H9 (cell line): ENCODE results near the gene HSD17B12. TPM values are rescaled to one million over a fixed set of nuclear protein-coding genes. Genes with fewer than 3 reads are reported as not detected.

ENCODE experiments used
- DNase-seq: peaks from one replicate; pipeline ENCODE4 v3.0.0-alpha.2; 2017
- H2AFZ ChIP-seq: one replicate; pipeline ENCODE4 v1.6.1; 2013; ENCODE audit warnings: mild to moderate bottlenecking, low read length, control low read depth, moderate library complexity
- H2AK5ac ChIP-seq: 2 replicates; pipeline ENCODE4 v1.6.1; 2013; ENCODE audit warnings: low read length, control low read depth, mixed read lengths; ENCODE audit not compliant: insufficient read length
- H2BK120ac ChIP-seq: one replicate; pipeline ENCODE4 v1.6.1; 2013; ENCODE audit warnings: low read depth, mild to moderate bottlenecking, low read length, control low read depth, inconsistent platforms; ENCODE audit not compliant: poor library complexity, severe bottlenecking
- H2BK12ac ChIP-seq: 2 replicates; pipeline ENCODE4 v1.6.1; 2013; ENCODE audit warnings: low read length, control low read depth, mixed read lengths, low read depth; ENCODE audit not compliant: insufficient read length
- H2BK15ac ChIP-seq: 2 replicates; pipeline ENCODE4 v1.6.1; 2013; ENCODE audit warnings: low read depth, low read length, control low read depth
- H2BK20ac ChIP-seq: one replicate; pipeline ENCODE4 v1.6.1; 2013; ENCODE audit warnings: low read depth, mild to moderate bottlenecking, low read length, control low read depth, inconsistent platforms; ENCODE audit not compliant: poor library complexity, severe bottlenecking
- H2BK5ac ChIP-seq: 2 replicates; pipeline ENCODE4 v1.6.1; 2013; ENCODE audit warnings: low read length, control low read depth, mixed read lengths; ENCODE audit not compliant: insufficient read length
- H3K14ac ChIP-seq: 2 replicates; pipeline ENCODE4 v1.6.1; 2013; ENCODE audit warnings: low read length, control low read depth; ENCODE audit not compliant: insufficient read depth
- H3K18ac ChIP-seq: 2 replicates; pipeline ENCODE4 v1.6.1; 2013; ENCODE audit warnings: low read depth, mild to moderate bottlenecking, mixed read lengths, low read length, control low read depth; ENCODE audit not compliant: insufficient read length
- H3K23ac ChIP-seq: 2 replicates; pipeline ENCODE4 v1.6.1; 2013; ENCODE audit warnings: low read length, control low read depth, mixed read lengths, low read depth; ENCODE audit not compliant: insufficient read length
- H3K23me2 ChIP-seq: 2 replicates; pipeline ENCODE4 v1.6.1; 2013; ENCODE audit warnings: low read depth, mild to moderate bottlenecking, mixed read lengths, low read length, control low read depth; ENCODE audit not compliant: insufficient read length, poor library complexity, severe bottlenecking
- H3K27ac ChIP-seq: 2 replicates; pipeline ENCODE4 v1.5.1; 2013; ENCODE audit warnings: low read length, control low read depth, mixed read lengths, low read depth; ENCODE audit not compliant: insufficient read length
- H3K27me3 ChIP-seq: 2 replicates; pipeline ENCODE4 v1.6.1; 2013; ENCODE audit warnings: low read length, control low read depth, inconsistent platforms; ENCODE audit not compliant: insufficient read depth
- H3K4ac ChIP-seq: 2 replicates; pipeline ENCODE4 v1.6.1; 2013; ENCODE audit warnings: low read depth, mild to moderate bottlenecking, control low read depth, inconsistent platforms, low read length, moderate library complexity
- H3K4me1 ChIP-seq: 2 replicates; pipeline ENCODE4 v1.6.1; 2013; ENCODE audit warnings: low read length, control low read depth, inconsistent platforms; ENCODE audit not compliant: insufficient read depth
- H3K4me2 ChIP-seq: 2 replicates; pipeline ENCODE4 v1.6.1; 2013; ENCODE audit warnings: low read length, control low read depth, mixed read lengths; ENCODE audit not compliant: insufficient read length, insufficient read depth
- H3K56ac ChIP-seq: 2 replicates; pipeline ENCODE4 v1.6.1; 2013; ENCODE audit warnings: low read depth, mild to moderate bottlenecking, mixed read lengths, low read length, control low read depth; ENCODE audit not compliant: insufficient read length
- H3K79me1 ChIP-seq: 2 replicates; pipeline ENCODE4 v1.6.1; 2013; ENCODE audit warnings: low read depth, mild to moderate bottlenecking, moderate library complexity, low read length, control low read depth, inconsistent platforms; ENCODE audit not compliant: insufficient read depth, poor library complexity, severe bottlenecking
- H3K79me2 ChIP-seq: 2 replicates; pipeline ENCODE4 v1.6.1; 2013; ENCODE audit warnings: low read length, control low read depth, inconsistent platforms; ENCODE audit not compliant: insufficient read depth
- H3K9ac ChIP-seq: 2 replicates; pipeline ENCODE4 v1.6.1; 2013; ENCODE audit warnings: low read length, control low read depth, mixed read lengths; ENCODE audit not compliant: insufficient read length; ENCODE audit errors: extremely low read depth
- H3K9me3 ChIP-seq: one replicate; pipeline ENCODE4 v1.6.1; 2013; ENCODE audit warnings: low read depth, low read length, inconsistent platforms; ENCODE audit not compliant: control insufficient read depth
- H3T11ph ChIP-seq: one replicate; pipeline ENCODE4 v1.6.1; 2013; ENCODE audit warnings: mild to moderate bottlenecking, low read length, control low read depth, inconsistent platforms
- H4K20me1 ChIP-seq: one replicate; pipeline ENCODE4 v1.6.1; 2013; ENCODE audit not compliant: control insufficient read depth, insufficient read length, insufficient read depth
- H4K5ac ChIP-seq: 2 replicates; pipeline ENCODE4 v1.6.1; 2013; ENCODE audit warnings: low read depth, mild to moderate bottlenecking, mixed read lengths, low read length, control low read depth; ENCODE audit not compliant: insufficient read length
- H4K8ac ChIP-seq: replicated peaks from 2 replicates; pipeline ENCODE4 v1.6.1; 2013; ENCODE audit warnings: low read length, control low read depth, mixed read lengths, low read depth; ENCODE audit not compliant: insufficient read length
- H4K91ac ChIP-seq: 2 replicates; pipeline ENCODE4 v1.6.1; 2013; ENCODE audit warnings: low read depth, mild to moderate bottlenecking, moderate library complexity, mixed read lengths, low read length, control low read depth; ENCODE audit not compliant: insufficient read length
- H3K27ac Mint-ChIP-seq, 3 experiments: 2 replicates in 2 of 3; 3 replicates in 1 of 3; pipeline ENCODE4 v1.8.0; 2020 to 2021; ENCODE audit warnings: mixed read lengths in 3 of 3, mild to moderate bottlenecking in 1 of 3, moderate library complexity in 1 of 3
- H3K27me3 Mint-ChIP-seq: 2 replicates; pipeline ENCODE4 v1.8.0; 2021; ENCODE audit warnings: low read depth, mild to moderate bottlenecking, moderate library complexity, mixed read lengths
- H3K36me3 Mint-ChIP-seq, 3 experiments: 2 replicates in 2 of 3; 3 replicates in 1 of 3; pipeline ENCODE4 v1.8.0; 2020 to 2021; ENCODE audit warnings: low read depth in 3 of 3, mixed read lengths in 3 of 3; ENCODE audit not compliant: insufficient read depth in 1 of 3
- H3K4me1 Mint-ChIP-seq, 2 experiments: 2 replicates each; pipeline ENCODE4 v1.8.0; 2020; ENCODE audit warnings: mixed read lengths in 2 of 2
- H3K4me3 Mint-ChIP-seq, 2 experiments: 2 replicates in 1 of 2; 3 replicates in 1 of 2; pipeline ENCODE4 v1.8.0; 2020 to 2021; ENCODE audit warnings: mild to moderate bottlenecking in 2 of 2, mixed read lengths in 2 of 2, moderate library complexity in 1 of 2
- H3K9me3 Mint-ChIP-seq, 2 experiments: 2 replicates in 1 of 2; 3 replicates in 1 of 2; pipeline ENCODE4 v1.8.0; 2020; ENCODE audit warnings: mild to moderate bottlenecking in 2 of 2, mixed read lengths in 2 of 2, moderate library complexity in 1 of 2
- WGBS: extraction: QIAGEN DNeasy Blood & Tissue Kit; methylation state at CpG from one replicate; pipeline ENCODE4 v1.1.7; 2013; ENCODE audit warnings: missing lambda C conversion rate, low lambda C conversion rate, mixed read lengths; ENCODE audit not compliant: insufficient read length; ENCODE audit errors: extremely low coverage; 5-methylcytosine and 5-hydroxymethylcytosine counted together
- total RNA-seq: library from RNA; stranded (reverse); gene quantifications from 2 replicates; pipeline ENCODE4 v1.2.1, GENCODE V29; 2021
- TF ChIP-seq, protein P1 (sequence below): fragments of 200-600 bp; sonication (generic); conservative IDR thresholded peaks from 3 replicates; pipeline ENCODE4 v1.8.0; 2021; ENCODE audit warnings: antibody characterized with exemption, mild to moderate bottlenecking

Gene HSD17B12
- total RNA-seq, 1 experiment from 2014 or later: 111 TPM

DNA sequence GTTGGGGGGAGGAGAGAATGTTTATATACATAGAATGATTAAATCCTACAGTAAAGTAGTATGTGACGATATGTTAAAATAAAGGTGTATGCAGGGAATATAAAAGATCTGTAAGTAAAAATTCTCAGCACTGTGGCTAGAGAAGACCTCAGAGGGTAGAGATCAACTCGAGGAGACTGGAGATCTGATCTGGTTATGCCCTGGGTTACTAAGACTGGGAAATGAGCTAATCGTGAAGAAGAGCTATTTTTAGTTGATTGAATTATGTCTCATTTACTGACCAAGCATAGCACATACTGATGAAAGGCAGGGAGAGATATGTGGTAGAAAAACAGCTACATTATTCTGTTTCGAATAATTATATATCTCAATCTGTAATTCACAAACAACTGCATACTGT is 157.3 kb downstream of the HSD17B12 start:
- Histone ChIP-seq H3K27ac (no peak overlapping the region), H2AFZ (no peak overlapping the region), H3K9me3 (no peaks in the 10 kb centered on the region), H4K5ac (no peak overlapping the region), H4K8ac (no peak overlapping the region), H3K14ac (no peak overlapping the region), H3K79me1 (no peaks in the 10 kb centered on the region), H3K4me1 (peaks cover 3% of the 10 kb centered on the region; the same call in 1 of the 2 replicates), H2BK12ac (no peak overlapping the region), H3K79me2 (no peaks in the 10 kb centered on the region), H3K18ac (no peak overlapping the region), H2BK15ac (no peak overlapping the region), H2BK5ac (no peak overlapping the region), H3K23me2 (no peaks in the 10 kb centered on the region), H3K23ac (no peak overlapping the region), H3T11ph (no peak overlapping the region), H2BK120ac (no peak overlapping the region), H3K56ac (no peak overlapping the region), H2BK20ac (no peak overlapping the region), H3K4me2 (no peak overlapping the region), H3K4ac (no peak overlapping the region), H3K9ac (no peak overlapping the region), H2AK5ac (no peak overlapping the region), H4K20me1 (no peaks in the 10 kb centered on the region), H4K91ac (no peak overlapping the region), H3K27me3 (no peaks in the 10 kb centered on the region)
- peaks cover 17 to 40% (median 26%) of the 10 kb centered on the region in 3 experiments for H3K36me3 Mint-ChIP-seq
- TF ChIP-seq, protein P1, sequence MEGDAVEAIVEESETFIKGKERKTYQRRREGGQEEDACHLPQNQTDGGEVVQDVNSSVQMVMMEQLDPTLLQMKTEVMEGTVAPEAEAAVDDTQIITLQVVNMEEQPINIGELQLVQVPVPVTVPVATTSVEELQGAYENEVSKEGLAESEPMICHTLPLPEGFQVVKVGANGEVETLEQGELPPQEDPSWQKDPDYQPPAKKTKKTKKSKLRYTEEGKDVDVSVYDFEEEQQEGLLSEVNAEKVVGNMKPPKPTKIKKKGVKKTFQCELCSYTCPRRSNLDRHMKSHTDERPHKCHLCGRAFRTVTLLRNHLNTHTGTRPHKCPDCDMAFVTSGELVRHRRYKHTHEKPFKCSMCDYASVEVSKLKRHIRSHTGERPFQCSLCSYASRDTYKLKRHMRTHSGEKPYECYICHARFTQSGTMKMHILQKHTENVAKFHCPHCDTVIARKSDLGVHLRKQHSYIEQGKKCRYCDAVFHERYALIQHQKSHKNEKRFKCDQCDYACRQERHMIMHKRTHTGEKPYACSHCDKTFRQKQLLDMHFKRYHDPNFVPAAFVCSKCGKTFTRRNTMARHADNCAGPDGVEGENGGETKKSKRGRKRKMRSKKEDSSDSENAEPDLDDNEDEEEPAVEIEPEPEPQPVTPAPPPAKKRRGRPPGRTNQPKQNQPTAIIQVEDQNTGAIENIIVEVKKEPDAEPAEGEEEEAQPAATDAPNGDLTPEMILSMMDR: no peak
- no peak overlapping the region for H3K4me3 Mint-ChIP-seq
- WGBS: 100% methylated on average over 1 of the region's 4 CpGs
- H3K27ac Mint-ChIP-seq: no peak overlapping the region
- H3K9me3 Mint-ChIP-seq: no peaks in the 10 kb centered on the region
- DNase-seq: no peak
- no peaks in the 10 kb centered on the region for H3K27me3 Mint-ChIP-seq
- H3K4me1 Mint-ChIP-seq: peaks cover 3 to 10% of the 10 kb centered on the region in 2 experiments; a peak in 3 of 4 replicates
